Subcutaneous adipose tissue (tissue), 4 donors: ENCODE data around the gene TRIM72. TPM values are rescaled to one million over a fixed set of nuclear protein-coding genes. Genes with fewer than 3 reads are reported as not detected.

ENCODE experiments used
- CTCF ChIP-seq: fragments of 450-650 bp; IDR thresholded peaks from one replicate; pipeline ENCODE4 v1.5.1; 2016; ENCODE audit warnings: low read depth, mild to moderate bottlenecking, control low read depth, antibody characterized with exemption, moderate library complexity
- total RNA-seq, 4 donors: library from RNA; depleted of rRNA; stranded (reverse); fragments of >200 nt; gene quantifications; one replicate each; pipeline ENCODE4 v1.1.0, GENCODE V29; 2016

Gene TRIM72
- total RNA-seq, 4 donors from 2014 or later = not detected

GRCh38 chr16:31181102-31181830 lies 32.7 kb upstream of the TRIM72 start:
- TF ChIP-seq CTCF = no peak

GRCh38 chr16:31182391-31182790 lies 31.5 kb upstream of the TRIM72 start:
- TF ChIP-seq CTCF = no peak

DNA sequence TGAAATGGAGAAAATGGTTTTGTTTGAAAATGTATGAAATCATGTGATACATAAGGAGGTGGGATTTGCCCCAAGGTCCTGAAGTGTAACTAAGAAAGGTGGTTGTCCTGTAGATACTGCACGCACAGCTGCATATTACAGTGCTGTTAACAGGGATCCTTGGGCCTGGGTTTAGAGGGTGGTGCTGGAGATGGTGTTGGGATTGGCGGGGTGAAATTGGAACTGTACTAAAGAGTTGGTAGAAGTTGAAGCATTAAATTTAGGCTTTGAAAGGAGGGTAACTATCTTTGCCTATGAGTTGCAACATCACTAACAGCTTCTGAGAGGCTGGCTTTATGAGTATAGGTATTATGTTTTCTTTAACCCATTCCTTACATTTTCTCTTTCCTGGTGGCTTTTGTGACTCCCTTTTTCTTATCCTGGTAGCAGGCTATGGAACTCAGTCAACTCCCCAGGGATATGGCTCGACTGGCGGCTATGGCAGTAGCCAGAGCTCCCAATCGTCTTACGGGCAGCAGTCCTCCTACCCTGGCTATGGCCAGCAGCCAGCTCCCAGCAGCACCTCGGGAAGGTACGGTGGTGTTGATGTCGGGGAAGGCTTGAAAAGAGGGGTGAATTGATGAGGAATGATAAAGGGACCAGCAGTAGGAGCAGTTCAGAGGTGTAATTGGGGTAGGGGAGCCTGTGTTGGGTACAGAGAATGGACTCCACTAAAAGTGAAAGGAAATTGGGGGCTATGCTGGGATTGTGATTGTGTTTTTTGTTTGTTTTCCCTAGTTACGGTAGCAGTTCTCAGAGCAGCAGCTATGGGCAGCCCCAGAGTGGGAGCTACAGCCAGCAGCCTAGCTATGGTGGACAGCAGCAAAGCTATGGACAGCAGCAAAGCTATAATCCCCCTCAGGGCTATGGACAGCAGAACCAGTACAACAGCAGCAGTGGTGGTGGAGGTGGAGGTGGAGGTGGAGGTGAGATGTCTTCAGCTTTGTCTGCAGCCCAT lies 30.2 kb upstream of the TRIM72 start:
- TF ChIP-seq CTCF = no peak

- no peak for TF ChIP-seq CTCF
Measured at GRCh38 chr16:31184888-31185287, 29.0 kb upstream of the TRIM72 start.

- no peak for TF ChIP-seq CTCF
Measured at GRCh38 chr16:31185339-31185738, 28.6 kb upstream of the TRIM72 start.

DNA sequence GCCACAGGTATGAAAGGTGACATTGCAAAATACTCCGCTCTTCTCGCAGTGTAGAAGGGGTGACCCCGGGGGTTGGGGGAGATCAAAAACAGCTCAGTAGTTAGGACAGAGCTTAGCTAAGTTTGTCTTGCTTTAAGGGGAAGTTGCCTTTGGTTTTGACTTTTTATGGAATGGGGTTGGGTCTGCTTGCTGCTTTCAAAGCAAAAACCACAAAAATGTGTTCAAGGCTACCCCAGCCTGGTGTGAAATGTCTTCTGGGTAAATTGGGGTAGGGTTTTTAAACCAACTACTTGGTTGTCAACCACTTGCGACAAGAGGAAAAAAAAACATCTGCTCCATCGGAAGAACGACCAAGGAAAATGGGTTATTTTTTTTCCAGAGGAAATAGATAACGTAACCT lies 27.7 kb upstream of the TRIM72 start:
- no peak for TF ChIP-seq CTCF
